GM12873 (cell line): ENCODE data around the gene GNG4.

Experiments used
- TF ChIP-seq, protein P1 (sequence below): IDR thresholded peaks from 2 replicates; pipeline ENCODE4 v1.5.1; 2012; ENCODE audit warnings: low read depth, mild to moderate bottlenecking, moderate library complexity, low read length, control low read depth; ENCODE audit not compliant: insufficient read depth; ENCODE audit errors: missing control alignments

The GNG4 gene

DNA sequence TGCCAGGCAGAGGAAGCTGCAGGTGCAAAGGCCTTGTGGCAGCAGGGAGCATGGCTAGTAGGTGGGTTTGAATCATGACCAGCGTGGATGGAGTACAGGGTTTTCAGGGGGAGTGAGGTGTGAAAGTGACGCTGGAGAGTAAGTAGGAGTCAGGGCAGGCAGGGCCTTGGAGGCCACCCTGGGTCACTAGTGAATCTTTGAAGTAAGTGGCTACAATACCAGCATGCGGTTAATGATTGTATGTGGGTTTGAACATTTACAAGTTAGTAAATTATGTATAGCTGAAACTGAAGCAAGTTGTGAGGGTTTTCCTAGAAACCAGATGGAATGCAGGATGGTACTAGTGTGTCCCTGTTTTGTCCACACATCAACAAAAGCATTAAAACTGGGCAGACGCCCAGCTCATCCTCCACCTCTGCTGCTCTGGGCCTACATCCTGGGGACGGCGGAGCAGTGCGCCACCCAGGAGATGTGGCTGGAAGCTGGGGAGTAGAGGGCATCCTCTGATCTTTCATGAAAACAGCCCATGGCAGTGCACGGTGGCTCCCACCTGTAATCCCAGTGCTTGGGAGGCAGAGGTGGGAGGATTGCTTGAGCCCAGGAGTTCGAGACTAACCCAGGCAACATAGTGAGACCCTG is 104.2 kb downstream of the GNG4 start:
- TF ChIP-seq, protein P1, sequence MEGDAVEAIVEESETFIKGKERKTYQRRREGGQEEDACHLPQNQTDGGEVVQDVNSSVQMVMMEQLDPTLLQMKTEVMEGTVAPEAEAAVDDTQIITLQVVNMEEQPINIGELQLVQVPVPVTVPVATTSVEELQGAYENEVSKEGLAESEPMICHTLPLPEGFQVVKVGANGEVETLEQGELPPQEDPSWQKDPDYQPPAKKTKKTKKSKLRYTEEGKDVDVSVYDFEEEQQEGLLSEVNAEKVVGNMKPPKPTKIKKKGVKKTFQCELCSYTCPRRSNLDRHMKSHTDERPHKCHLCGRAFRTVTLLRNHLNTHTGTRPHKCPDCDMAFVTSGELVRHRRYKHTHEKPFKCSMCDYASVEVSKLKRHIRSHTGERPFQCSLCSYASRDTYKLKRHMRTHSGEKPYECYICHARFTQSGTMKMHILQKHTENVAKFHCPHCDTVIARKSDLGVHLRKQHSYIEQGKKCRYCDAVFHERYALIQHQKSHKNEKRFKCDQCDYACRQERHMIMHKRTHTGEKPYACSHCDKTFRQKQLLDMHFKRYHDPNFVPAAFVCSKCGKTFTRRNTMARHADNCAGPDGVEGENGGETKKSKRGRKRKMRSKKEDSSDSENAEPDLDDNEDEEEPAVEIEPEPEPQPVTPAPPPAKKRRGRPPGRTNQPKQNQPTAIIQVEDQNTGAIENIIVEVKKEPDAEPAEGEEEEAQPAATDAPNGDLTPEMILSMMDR: no peak

DNA sequence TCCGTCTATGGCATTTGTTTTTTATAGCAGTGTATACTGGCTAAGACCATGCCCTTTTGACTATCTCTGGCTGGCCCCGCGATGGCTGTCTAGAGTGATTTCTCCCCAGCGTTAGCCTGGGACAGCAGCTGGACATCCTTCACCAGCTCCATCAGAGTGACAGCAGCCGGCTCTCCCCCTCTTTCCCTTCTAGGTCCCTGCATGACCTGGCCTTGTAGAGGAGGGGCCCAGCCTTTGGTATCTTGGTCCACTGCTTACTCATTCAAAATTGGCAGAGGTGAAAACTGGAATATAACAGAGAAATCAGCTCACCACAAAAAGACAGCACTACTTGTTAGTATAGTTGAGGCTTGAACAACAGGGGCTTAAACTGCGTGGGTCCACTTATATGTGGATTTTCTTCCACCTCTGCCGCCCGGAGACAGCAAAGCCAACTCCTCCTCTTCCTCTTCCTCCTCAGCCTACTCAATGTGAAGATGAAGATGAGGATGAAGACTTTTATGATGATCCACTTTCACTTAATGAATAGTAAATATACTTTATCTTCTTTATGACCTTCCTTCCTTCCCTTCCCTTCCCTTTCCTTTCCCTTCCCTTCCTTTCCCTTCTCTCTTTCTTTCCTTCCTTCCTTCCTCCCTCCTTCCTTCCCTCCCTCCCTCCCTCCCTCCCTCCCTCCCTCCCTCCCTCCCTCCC is 116.0 kb downstream of the GNG4 start:
- TF ChIP-seq, protein P1: no peak

DNA sequence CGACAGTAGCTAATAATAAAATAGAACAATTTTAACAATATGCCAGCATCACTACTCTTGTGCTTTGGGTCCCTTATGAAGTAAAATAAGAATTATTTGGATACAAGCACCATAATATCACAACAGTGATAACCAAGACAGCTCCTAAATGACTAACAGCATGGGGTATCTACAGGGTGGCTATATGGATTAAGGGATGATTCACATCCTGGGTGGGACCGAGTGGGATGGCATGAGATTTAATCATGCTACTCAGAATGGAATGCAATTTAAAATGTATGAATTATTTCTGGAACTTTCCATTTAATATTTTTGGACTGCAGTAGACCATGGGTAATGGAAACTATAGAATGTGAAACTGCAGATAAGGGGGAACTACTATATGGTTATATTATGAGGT is 117.2 kb downstream of the GNG4 start:
- TF ChIP-seq, protein P1: no peak

DNA sequence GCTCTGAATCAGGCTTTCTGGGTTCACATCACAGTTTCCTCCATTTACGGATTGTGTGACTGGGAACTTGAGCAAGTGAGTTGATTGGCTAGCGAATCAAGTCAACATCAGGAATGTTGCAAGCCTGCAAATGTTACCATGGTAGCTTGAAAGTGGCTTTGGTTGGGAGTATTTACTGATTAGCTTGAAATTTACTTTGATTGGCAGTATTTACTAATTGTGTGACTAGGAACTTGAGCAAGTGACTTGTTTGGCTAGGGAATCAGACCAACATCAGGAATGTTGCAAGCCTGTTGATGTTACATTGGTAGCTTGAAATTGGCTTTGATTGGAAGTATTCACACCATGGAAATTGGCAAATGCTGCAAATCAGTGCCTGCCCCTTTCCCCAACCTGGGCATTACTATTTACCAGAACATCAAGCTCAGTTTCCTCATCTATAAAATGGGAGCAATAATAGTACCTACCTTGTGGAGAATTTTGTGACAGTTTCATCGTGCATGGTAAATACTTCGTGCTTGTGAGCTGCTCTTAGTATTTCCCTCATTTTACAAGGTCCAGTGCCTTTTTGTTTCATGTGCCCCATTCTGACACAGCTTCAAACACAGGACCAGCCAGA is 122.3 kb downstream of the GNG4 start:
- TF ChIP-seq, protein P1: no peak

DNA sequence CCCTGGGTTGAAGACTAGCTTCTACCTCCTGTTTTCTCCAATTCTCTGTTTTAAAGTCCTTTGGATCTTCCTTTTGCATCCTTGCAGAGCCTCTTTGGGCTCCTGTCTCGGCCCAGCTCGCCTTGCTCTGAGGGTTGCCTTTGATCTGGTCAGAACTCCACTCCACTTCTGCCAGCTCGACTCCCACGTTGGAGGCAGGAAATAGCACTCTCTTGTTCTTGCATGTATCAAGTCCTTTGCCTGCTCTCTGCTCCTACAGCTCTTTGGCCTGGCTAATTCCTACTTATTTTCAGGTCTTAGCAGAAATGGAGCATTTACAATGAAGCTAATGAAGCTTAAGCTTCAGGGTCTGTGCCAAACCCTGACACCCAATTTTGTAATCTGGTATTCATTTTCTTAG is 124.3 kb downstream of the GNG4 start:
- TF ChIP-seq, protein P1: no peak

DNA sequence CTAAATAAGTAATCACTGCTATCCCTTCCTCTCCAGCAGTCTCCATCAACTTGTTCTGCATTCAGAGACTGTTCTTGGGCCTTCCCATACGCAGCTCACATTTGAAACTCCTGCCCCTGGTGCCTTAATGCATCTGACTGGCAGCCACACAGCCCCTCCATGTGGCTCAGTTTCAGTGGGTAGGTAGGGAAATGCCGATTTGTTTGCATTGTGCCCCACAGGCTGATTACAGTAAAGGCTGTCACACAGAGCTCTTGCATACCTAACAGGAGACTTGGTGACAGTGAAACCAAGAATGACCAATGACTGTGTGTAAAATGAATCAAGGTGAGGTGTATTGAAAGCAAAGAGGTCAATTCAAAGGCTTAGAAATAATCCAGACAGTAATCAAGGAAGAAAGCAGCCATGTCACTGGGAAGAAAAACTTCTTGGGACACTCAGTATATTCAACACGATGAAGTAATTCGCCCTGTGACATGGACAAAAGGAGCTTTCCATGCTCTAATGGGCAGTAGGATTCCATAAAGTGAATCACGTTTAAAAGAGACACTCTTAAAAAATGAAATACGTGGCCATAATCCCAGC is 132.6 kb downstream of the GNG4 start:
- TF ChIP-seq, protein P1: no peak
